ENCODE results near the gene KDR.

Gene KDR

DNA sequence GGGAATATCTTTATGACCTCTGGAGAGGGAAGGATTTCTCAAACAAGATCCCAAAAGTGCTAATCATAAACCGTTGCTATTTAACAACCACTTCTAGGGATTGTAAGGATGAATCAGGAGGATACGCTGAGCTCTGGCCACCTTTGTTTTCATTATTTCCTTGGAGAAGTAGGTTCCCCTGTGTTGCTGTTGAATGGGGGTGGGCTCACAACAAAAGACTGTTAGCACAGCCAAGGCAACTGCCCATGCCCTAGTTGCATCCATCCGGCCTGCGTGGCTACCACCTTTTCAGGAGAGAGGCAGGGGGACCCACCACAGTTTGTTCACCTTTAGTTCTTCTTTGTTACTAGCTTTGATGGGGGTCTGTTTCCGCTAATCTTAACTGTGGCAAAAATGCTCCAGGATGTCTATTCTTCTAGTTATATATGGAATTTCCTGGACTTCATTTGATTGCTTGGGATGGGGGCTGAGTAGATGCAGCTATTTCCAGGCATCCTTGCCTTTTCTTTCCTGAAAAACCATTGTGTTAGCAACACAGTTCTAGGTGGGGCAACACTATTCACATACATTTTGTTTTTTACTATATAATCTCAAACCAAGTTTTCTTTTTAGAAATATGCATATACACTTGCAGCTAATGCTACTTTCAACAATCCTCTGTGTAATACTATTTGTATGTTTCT lies 95.4 kb downstream of the KDR start:
- DNase-seq (ENCODE audit: low read depth in 2 of 2): no peak

GRCh38 chr4:55029321-55029720 lies 96.1 kb downstream of the KDR start:
- DNase-seq (ENCODE audit: low read depth in 2 of 2): no peak
